DND-41 (cell line): Measurements from ENCODE around the gene PAM.
"Not testable (repeated sequence)": the region's sequence is repeated elsewhere in the genome, so short reads cannot be mapped to it uniquely, and the experiment has no call there.

Experiments
- ATAC-seq: fragments of 200-7000 bp; cut with Tn5 transposase; 3 replicates; pipeline ENCODE4 v1.9.1; 2021; ENCODE audit warnings: low read depth; ENCODE audit not compliant: insufficient read depth
- DNase-seq: peaks from one replicate; pipeline ENCODE4 v3.0.0-alpha.2; 2020
- H2AFZ ChIP-seq: 2 replicates; pipeline ENCODE4 v1.6.0; 2012; ENCODE audit warnings: low read depth, low read length
- H3K27ac ChIP-seq: 2 replicates; pipeline ENCODE4 v1.5.1; 2012; ENCODE audit warnings: low read length, inconsistent platforms
- H3K27me3 ChIP-seq: fragments of 200-600 bp; sonication (generic); 2 replicates; pipeline ENCODE4 v1.6.0; 2012; ENCODE audit warnings: low read length, mild to moderate bottlenecking, inconsistent platforms; ENCODE audit not compliant: insufficient read depth, poor library complexity
- H3K36me3 ChIP-seq: 2 replicates; pipeline ENCODE4 v1.5.1; 2012; ENCODE audit warnings: low read length, inconsistent platforms; ENCODE audit not compliant: insufficient read depth
- H3K4me1 ChIP-seq: 2 replicates; pipeline ENCODE4 v1.5.1; 2012; ENCODE audit warnings: mild to moderate bottlenecking, low read length; ENCODE audit not compliant: insufficient read depth
- H3K4me2 ChIP-seq: 2 replicates; pipeline ENCODE4 v1.6.0; 2012; ENCODE audit warnings: mild to moderate bottlenecking, moderate library complexity, low read length, inconsistent platforms; ENCODE audit not compliant: insufficient read depth
- H3K4me3 ChIP-seq, 2 experiments: fragments of 200-600 bp in 1 of 2; shearing (Covaris generic) in 1 of 2; 2 replicates each; pipeline ENCODE4 v1.5.1; 2012 to 2016; ENCODE audit warnings: inconsistent platforms in 2 of 2, low read length in 2 of 2, mild to moderate bottlenecking in 2 of 2, low read depth in 1 of 2, moderate library complexity in 1 of 2
- H3K79me2 ChIP-seq: 2 replicates; pipeline ENCODE4 v1.6.0; 2012; ENCODE audit warnings: low read length, inconsistent platforms; ENCODE audit not compliant: insufficient read depth
- H3K9ac ChIP-seq: 2 replicates; pipeline ENCODE4 v1.6.0; 2012; ENCODE audit warnings: low read depth, mild to moderate bottlenecking, inconsistent platforms, low read length, moderate library complexity
- H3K9me3 ChIP-seq: 2 replicates; pipeline ENCODE4 v1.5.1; 2012; ENCODE audit warnings: low read length, moderate library complexity, mild to moderate bottlenecking, inconsistent platforms; ENCODE audit not compliant: insufficient read depth, severe bottlenecking
- H4K20me1 ChIP-seq: 2 replicates; pipeline ENCODE4 v1.6.0; 2012; ENCODE audit warnings: low read length; ENCODE audit not compliant: insufficient read depth
- CTCF ChIP-seq: IDR thresholded peaks from 2 replicates; pipeline ENCODE4 v1.5.1; 2012; ENCODE audit warnings: borderline replicate concordance, low read length, moderate library complexity, mild to moderate bottlenecking; ENCODE audit not compliant: poor library complexity, severe bottlenecking; ENCODE audit errors: extremely low read depth
- EZH2 ChIP-seq: IDR thresholded peaks from 3 replicates; pipeline ENCODE4 v1.6.1; 2012; ENCODE audit warnings: borderline replicate concordance, low read depth, mild to moderate bottlenecking, moderate library complexity, low read length, inconsistent platforms; ENCODE audit not compliant: severe bottlenecking

Gene PAM

DNA sequence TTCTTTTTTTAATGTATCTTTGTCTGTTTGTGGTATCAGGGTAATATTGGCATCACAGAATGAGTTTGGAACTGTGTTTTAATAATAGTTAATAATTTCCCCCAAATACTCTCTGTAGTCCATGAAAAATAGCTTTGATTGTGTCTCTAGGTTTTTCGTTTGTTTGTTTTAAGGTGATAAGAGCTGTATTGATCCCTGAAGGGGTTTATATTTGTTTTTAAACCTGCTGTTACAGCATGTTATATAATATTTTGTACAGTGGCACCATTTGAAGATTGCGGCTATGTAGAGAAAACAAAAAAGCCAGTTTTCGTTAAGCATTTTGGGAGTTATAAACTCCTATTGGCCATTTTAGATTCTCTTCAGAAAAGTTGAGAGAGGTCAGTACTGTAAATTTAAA lies 15.7 kb downstream of the PAM start:
- no peak overlapping the region for H3K27ac ChIP-seq
- no peaks in the 10 kb centered on the region for H4K20me1 ChIP-seq
- H3K27me3 ChIP-seq, result no peaks in the 10 kb centered on the region
- DNase-seq (no peak), ATAC-seq (no peak)
- no peak overlapping the region for H3K9ac ChIP-seq
- peaks cover 6% of the 10 kb centered on the region; the same call in 1 of the 2 replicates for H3K4me1 ChIP-seq
- no peak overlapping the region for H3K4me3 ChIP-seq
- peaks cover 13% of the 10 kb centered on the region; the same call in 1 of the 2 replicates for H3K79me2 ChIP-seq
- H3K4me2 ChIP-seq, result no peak overlapping the region
- no peak for TF ChIP-seq EZH2
- no peak for TF ChIP-seq CTCF
- no peaks in the 10 kb centered on the region for H3K9me3 ChIP-seq
- H2AFZ ChIP-seq, result no peak overlapping the region
- H3K36me3 ChIP-seq, result no peaks in the 10 kb centered on the region

DNA sequence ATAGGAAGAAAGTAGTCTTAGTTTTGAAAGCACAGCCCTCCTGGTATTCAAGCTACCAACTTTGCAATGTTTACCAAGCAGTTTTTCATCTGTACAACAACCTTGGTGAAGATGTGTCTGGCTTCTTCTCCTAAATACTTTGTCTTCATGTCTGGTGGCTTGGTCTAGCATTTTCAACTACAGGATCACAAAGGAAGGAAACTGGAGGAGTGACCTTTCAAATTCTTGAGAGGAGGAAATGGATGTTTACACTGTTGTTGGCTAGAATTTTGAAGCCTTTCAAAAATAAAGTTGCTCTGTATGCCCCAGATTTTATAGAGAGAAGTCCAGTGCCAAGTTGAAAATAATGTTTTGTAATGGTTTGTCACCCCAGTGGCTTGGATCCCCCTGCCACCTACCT lies 16.3 kb downstream of the PAM start:
- no peaks in the 10 kb centered on the region for H4K20me1 ChIP-seq
- no peak overlapping the region for H3K4me2 ChIP-seq
- no peaks in the 10 kb centered on the region for H3K9me3 ChIP-seq
- no peaks in the 10 kb centered on the region for H3K27me3 ChIP-seq
- H3K4me1 ChIP-seq, result peaks cover 6% of the 10 kb centered on the region; the same call in 1 of the 2 replicates
- H3K9ac ChIP-seq, result no peak overlapping the region
- H3K36me3 ChIP-seq, result no peaks in the 10 kb centered on the region
- no peak for ATAC-seq
- H3K27ac ChIP-seq, result no peak overlapping the region
- no peak overlapping the region for H2AFZ ChIP-seq
- no peak overlapping the region for H3K4me3 ChIP-seq
- TF ChIP-seq CTCF (no peak), EZH2 (no peak)
- no peak for DNase-seq
- H3K79me2 ChIP-seq, result peaks cover 13% of the 10 kb centered on the region; the same call in 1 of the 2 replicates

- DNase-seq (no peak), ATAC-seq (no peak)
- TF ChIP-seq CTCF, result no peak
- TF ChIP-seq EZH2, result no peak
- H3K36me3 ChIP-seq, result no peaks in the 10 kb centered on the region
- no peak overlapping the region for H3K27ac ChIP-seq
- no peak overlapping the region for H3K4me2 ChIP-seq
- H3K27me3 ChIP-seq, result no peaks in the 10 kb centered on the region
- no peaks in the 10 kb centered on the region for H4K20me1 ChIP-seq
- no peak overlapping the region for H3K4me3 ChIP-seq
- H3K4me1 ChIP-seq, result peaks cover 6% of the 10 kb centered on the region; the same call in 1 of the 2 replicates
- no peaks in the 10 kb centered on the region for H3K9me3 ChIP-seq
- H3K9ac ChIP-seq, result no peak overlapping the region
- peaks cover 13% of the 10 kb centered on the region; the same call in 1 of the 2 replicates for H3K79me2 ChIP-seq
- H2AFZ ChIP-seq, result no peak overlapping the region
These were observed 17.2 kb downstream of the PAM start for GRCh38 chr5:102772273-102772672.

DNA sequence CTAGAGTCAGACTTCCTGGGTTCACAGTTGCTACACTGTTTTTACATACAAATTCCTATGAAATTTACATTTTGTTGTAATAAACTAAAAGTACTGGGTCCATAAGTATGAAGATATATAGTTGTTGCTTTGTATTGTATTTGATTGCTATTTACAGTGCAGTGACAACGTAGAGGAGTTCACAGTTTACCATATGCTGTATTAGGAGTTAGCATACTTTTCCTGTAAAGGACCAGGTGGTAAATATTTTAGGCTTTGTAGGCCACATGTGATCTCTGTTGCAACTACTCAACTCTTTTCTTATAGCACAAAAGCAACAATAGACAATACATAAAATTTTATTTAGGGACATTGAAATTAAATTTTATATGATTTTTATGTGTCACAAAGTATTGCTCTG lies 18.0 kb downstream of the PAM start:
- DNase-seq, result no peak
- TF ChIP-seq EZH2 (no peak), CTCF (no peak)
- Histone ChIP-seq H4K20me1 (no peaks in the 10 kb centered on the region), H3K36me3 (no peaks in the 10 kb centered on the region), H3K27me3 (no peaks in the 10 kb centered on the region), H3K4me1 (peaks cover 6% of the 10 kb centered on the region; the same call in 1 of the 2 replicates), H3K9me3 (no peaks in the 10 kb centered on the region), H2AFZ (no peak overlapping the region), H3K4me2 (no peak overlapping the region), H3K79me2 (peaks cover 13% of the 10 kb centered on the region; the same call in 1 of the 2 replicates), H3K9ac (no peak overlapping the region), H3K4me3 (no peak overlapping the region), H3K27ac (no peak overlapping the region)
- no peak for ATAC-seq

- not testable (repeated sequence) for H3K4me2 ChIP-seq, H3K9ac ChIP-seq, H2AFZ ChIP-seq, H3K27me3 ChIP-seq, H3K27ac ChIP-seq, DNase-seq, H3K36me3 ChIP-seq, H3K4me3 ChIP-seq, ATAC-seq, H4K20me1 ChIP-seq, H3K9me3 ChIP-seq
- H3K4me1 ChIP-seq, result peaks cover 15% of the 10 kb centered on the region
- peaks cover 11% of the 10 kb centered on the region; the same call in 1 of the 2 replicates for H3K79me2 ChIP-seq
These were observed 20.7 kb downstream of the PAM start for GRCh38 chr5:102775756-102776155.
